SK-N-MC (cell line): ENCODE results near the gene MON2.

Source experiments
- EZH2 ChIP-seq: fragments of 200-600 bp; sonication (generic); IDR thresholded peaks from one replicate; pipeline ENCODE4 v1.6.1; 2017; ENCODE audit warnings: antibody characterized with exemption
- FOXP2 ChIP-seq: optimal IDR thresholded peaks from 2 replicates; pipeline ENCODE3; 2011; ENCODE audit warnings: mild to moderate bottlenecking, moderate library complexity; ENCODE audit not compliant: insufficient read depth; ENCODE audit errors: extremely low read length, control extremely low read depth
- POLR2AphosphoS5 ChIP-seq: IDR thresholded peaks from 2 replicates; pipeline ENCODE4 v1.6.1; 2012; ENCODE audit warnings: mild to moderate bottlenecking, low read depth, low read length, borderline replicate concordance

- TF ChIP-seq EZH2 (no peak), POLR2AphosphoS5 (no peak), FOXP2 (no peak)
Observed at GRCh38 chr12:62435303-62436163, 31.1 kb upstream of the MON2 start.
